HUES64 (cell line): Measurements from ENCODE around the gene GLYR1.

ENCODE experiments used
- H3K27ac ChIP-seq: 2 replicates; pipeline ENCODE4 v1.7.0; 2013; ENCODE audit warnings: low read depth, low read length, inconsistent platforms
- H3K27me3 ChIP-seq: 2 replicates; pipeline ENCODE4 v1.6.1; 2013; ENCODE audit warnings: mild to moderate bottlenecking, low read length; ENCODE audit not compliant: insufficient read depth
- H3K36me3 ChIP-seq: 2 replicates; pipeline ENCODE4 v1.6.1; 2013; ENCODE audit warnings: mild to moderate bottlenecking, low read length; ENCODE audit not compliant: insufficient read depth
- H3K4me1 ChIP-seq: 2 replicates; pipeline ENCODE4 v1.6.1; 2013; ENCODE audit warnings: mild to moderate bottlenecking, low read length, moderate library complexity; ENCODE audit not compliant: insufficient read depth
- H3K4me3 ChIP-seq: 2 replicates; pipeline ENCODE4 v1.5.1; 2013; ENCODE audit warnings: mild to moderate bottlenecking, low read length, moderate library complexity
- H3K9ac ChIP-seq: 2 replicates; pipeline ENCODE4 v1.6.1; 2013; ENCODE audit warnings: mild to moderate bottlenecking, low read depth, low read length
- H3K9me3 ChIP-seq: 2 replicates; pipeline ENCODE4 v1.6.1; 2013; ENCODE audit warnings: low read depth, low read length; ENCODE audit not compliant: insufficient read depth
- WGBS: fragments of 150-250, 120-280 bp; methylation state at CpG from one replicate; pipeline ENCODE4 v1.1.7; 2013; ENCODE audit warnings: missing lambda C conversion rate; 5-methylcytosine and 5-hydroxymethylcytosine counted together

GLYR1 gene

GRCh38 chr16:4888428-4889135 lies 41.5 kb upstream of the GLYR1 start:
- WGBS = 86% methylated on average over 8 of the region's 9 CpGs
- H3K4me1 ChIP-seq = no peaks in the 10 kb centered on the region
- H3K27me3 ChIP-seq = no peaks in the 10 kb centered on the region
- peaks cover 85% of the 10 kb centered on the region for H3K36me3 ChIP-seq
- H3K27ac ChIP-seq = no peak overlapping the region
- no peaks in the 10 kb centered on the region for H3K9me3 ChIP-seq
- H3K4me3 ChIP-seq = no peak overlapping the region
- no peak overlapping the region for H3K9ac ChIP-seq

GRCh38 chr16:4886151-4886550 lies 39.1 kb upstream of the GLYR1 start:
- Histone ChIP-seq H3K27me3 (no peaks in the 10 kb centered on the region), H3K9me3 (no peaks in the 10 kb centered on the region), H3K9ac (no peak overlapping the region), H3K36me3 (peaks cover 95% of the 10 kb centered on the region), H3K4me3 (no peak overlapping the region), H3K4me1 (no peaks in the 10 kb centered on the region), H3K27ac (no peak overlapping the region)
- 95% methylated on average over 5 of the region's 5 CpGs for WGBS

DNA sequence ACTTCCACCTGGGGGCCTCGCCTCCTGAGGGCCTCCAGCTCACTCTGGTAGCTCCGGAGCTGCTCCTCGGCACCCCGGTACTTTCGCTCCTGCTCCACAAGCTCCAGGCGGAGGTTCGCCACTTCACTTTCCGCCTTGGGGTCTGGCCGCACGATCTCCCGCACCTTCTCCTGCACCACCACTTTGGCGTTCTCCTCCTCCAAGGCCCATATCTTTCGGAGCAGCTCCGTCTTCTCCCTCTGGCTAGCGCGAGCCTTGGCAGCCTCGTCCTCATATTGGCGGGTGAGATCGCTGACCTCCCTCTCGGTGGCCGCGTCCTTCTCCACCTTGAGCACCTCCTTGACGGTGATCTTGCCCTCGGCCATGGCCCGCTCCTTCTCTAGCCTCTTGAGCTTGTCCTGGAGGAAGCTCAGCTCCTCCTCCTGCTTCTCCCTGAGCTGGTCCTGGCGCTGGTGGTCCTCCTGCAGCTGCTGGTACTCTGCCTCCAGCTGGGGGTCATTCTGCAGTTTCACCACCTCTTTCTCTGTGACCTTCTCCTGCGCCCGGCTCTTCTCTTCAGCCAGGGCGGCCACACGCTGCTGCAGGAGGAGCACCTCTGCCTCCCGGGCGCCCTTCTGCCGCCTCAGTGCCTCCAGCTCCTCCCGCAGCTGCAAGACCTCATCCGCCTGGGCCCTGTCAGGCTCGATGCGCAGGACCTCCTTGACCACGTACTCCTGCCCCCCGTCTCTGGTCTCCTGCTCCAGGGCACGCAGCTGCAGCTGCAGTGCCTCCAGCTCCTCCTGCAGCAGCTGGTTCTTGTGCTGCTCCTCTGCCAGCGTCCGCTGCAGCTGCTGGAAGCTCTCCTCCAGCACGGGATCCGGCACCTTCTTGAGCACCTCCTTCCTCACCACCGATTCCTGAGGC lies 38.1 kb upstream of the GLYR1 start:
- Histone ChIP-seq H3K27me3 (no peaks in the 10 kb centered on the region), H3K36me3 (peaks cover 95% of the 10 kb centered on the region), H3K9ac (no peak overlapping the region), H3K27ac (no peak overlapping the region), H3K9me3 (no peaks in the 10 kb centered on the region), H3K4me3 (no peak overlapping the region), H3K4me1 (no peaks in the 10 kb centered on the region)
- 96% methylated on average over 45 of the region's 45 CpGs for WGBS

GRCh38 chr16:4884209-4884608 lies 37.1 kb upstream of the GLYR1 start:
- H3K9me3 ChIP-seq = no peaks in the 10 kb centered on the region
- H3K36me3 ChIP-seq = peaks cover 96% of the 10 kb centered on the region
- H3K27me3 ChIP-seq = no peaks in the 10 kb centered on the region
- H3K4me1 ChIP-seq = no peaks in the 10 kb centered on the region
- H3K27ac ChIP-seq = no peak overlapping the region
- H3K9ac ChIP-seq = no peak overlapping the region
- WGBS = 95% methylated on average over 34 of the region's 34 CpGs
- H3K4me3 ChIP-seq = no peak overlapping the region

DNA sequence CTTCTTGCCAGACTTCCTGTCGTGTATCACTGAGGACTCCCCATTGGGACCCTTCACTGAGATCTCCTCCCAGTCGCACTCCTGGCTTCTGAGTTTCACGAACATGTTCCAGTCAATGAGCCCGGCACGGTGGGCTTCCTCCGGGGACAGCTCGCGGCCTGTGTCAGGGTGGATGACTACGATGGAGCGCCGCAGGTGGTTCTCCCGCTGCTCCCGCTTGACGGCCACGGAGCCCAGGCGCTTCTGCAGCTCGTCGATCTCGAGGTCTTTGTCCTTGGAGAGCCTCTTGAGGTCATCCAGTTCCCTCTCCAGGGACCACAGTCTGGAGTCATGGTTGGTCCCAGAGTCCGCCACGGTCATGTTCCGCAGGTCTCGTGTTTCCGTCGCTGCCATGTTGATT lies 36.4 kb upstream of the GLYR1 start:
- Histone ChIP-seq H3K9me3 (no peaks in the 10 kb centered on the region), H3K36me3 (peaks cover 98% of the 10 kb centered on the region), H3K9ac (no peak overlapping the region), H3K27ac (no peak overlapping the region), H3K4me3 (no peak overlapping the region), H3K4me1 (no peaks in the 10 kb centered on the region), H3K27me3 (no peaks in the 10 kb centered on the region)
- WGBS = 97% methylated on average over 25 of the region's 25 CpGs

GRCh38 chr16:4882633-4883285 lies 35.7 kb upstream of the GLYR1 start:
- no peak overlapping the region for H3K9ac ChIP-seq
- H3K4me1 ChIP-seq = no peaks in the 10 kb centered on the region
- no peaks in the 10 kb centered on the region for H3K27me3 ChIP-seq
- H3K36me3 ChIP-seq = peaks cover 98% of the 10 kb centered on the region
- H3K9me3 ChIP-seq = no peaks in the 10 kb centered on the region
- no peak overlapping the region for H3K4me3 ChIP-seq
- 93% methylated on average over 11 of the region's 11 CpGs for WGBS
- no peak overlapping the region for H3K27ac ChIP-seq

GRCh38 chr16:4882000-4882632 lies 35.0 kb upstream of the GLYR1 start:
- Histone ChIP-seq H3K9ac (no peak overlapping the region), H3K4me3 (no peak overlapping the region), H3K4me1 (no peaks in the 10 kb centered on the region), H3K9me3 (no peaks in the 10 kb centered on the region), H3K27me3 (no peaks in the 10 kb centered on the region), H3K27ac (no peak overlapping the region), H3K36me3 (peaks cover 98% of the 10 kb centered on the region)
- WGBS = 89% methylated on average over 14 of the region's 14 CpGs

DNA sequence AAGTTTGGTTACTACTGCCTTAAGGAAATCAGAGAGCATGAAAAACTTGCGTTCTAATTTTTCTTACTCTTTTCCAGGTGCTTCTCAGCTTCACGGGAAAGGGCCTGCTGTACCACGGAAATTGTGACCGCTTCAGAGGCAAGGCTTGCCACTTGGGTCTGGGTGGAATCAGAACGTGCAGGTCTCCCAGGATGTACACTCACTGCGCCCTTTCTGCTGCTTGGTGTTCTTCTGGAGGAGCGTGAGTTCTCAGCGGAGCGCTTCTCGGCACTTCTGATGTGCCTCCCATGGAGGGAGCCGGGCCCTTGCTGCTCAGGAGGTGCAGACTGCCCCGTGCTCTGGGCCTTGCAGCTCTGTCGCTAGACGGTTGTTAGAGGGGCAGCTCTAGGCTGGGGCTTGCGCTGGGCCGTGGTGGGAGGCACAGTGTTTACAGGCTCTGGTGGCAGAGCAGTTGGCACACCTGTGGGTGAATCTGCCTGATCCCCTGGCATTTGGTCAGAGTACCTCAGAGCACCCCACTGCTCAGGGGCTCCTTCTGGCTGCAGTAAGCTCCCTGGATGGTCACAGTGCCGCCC lies 33.0 kb upstream of the GLYR1 start:
- H3K36me3 ChIP-seq = peaks cover 99% of the 10 kb centered on the region

GRCh38 chr16:4879049-4879448 lies 32.0 kb upstream of the GLYR1 start:
- Histone ChIP-seq H3K27ac (no peak overlapping the region), H3K9me3 (no peaks in the 10 kb centered on the region), H3K9ac (no peak overlapping the region), H3K4me3 (no peak overlapping the region), H3K27me3 (no peaks in the 10 kb centered on the region), H3K4me1 (no peaks in the 10 kb centered on the region), H3K36me3 (peaks cover 99% of the 10 kb centered on the region)
- WGBS = 86% methylated on average over 3 of the region's 4 CpGs

More for the DNA sequence above, 33.0 kb upstream of the GLYR1 start:
- Histone ChIP-seq H3K4me3 (no peak overlapping the region), H3K27ac (no peak overlapping the region), H3K4me1 (no peaks in the 10 kb centered on the region), H3K9ac (no peak overlapping the region), H3K9me3 (no peaks in the 10 kb centered on the region), H3K27me3 (no peaks in the 10 kb centered on the region)
- WGBS = 93% methylated on average over 17 of the region's 17 CpGs

GRCh38 chr16:4877380-4877685 lies 30.2 kb upstream of the GLYR1 start:
- no peak overlapping the region for H3K27ac ChIP-seq
- no peak overlapping the region for H3K9ac ChIP-seq
- no peaks in the 10 kb centered on the region for H3K27me3 ChIP-seq
- no peaks in the 10 kb centered on the region for H3K4me1 ChIP-seq
- WGBS = 97% methylated on average over 14 of the region's 14 CpGs
- peaks cover 97% of the 10 kb centered on the region for H3K36me3 ChIP-seq
- no peaks in the 10 kb centered on the region for H3K9me3 ChIP-seq
- H3K4me3 ChIP-seq = no peak overlapping the region
